Fibroblast of skin of right quadriceps (primary cell): ENCODE measurements around the gene AJAP1.

Experiments used
- DNase-seq: peaks from one replicate; pipeline ENCODE4 v3.0.0-alpha.2; 2013

AJAP1 gene

DNA sequence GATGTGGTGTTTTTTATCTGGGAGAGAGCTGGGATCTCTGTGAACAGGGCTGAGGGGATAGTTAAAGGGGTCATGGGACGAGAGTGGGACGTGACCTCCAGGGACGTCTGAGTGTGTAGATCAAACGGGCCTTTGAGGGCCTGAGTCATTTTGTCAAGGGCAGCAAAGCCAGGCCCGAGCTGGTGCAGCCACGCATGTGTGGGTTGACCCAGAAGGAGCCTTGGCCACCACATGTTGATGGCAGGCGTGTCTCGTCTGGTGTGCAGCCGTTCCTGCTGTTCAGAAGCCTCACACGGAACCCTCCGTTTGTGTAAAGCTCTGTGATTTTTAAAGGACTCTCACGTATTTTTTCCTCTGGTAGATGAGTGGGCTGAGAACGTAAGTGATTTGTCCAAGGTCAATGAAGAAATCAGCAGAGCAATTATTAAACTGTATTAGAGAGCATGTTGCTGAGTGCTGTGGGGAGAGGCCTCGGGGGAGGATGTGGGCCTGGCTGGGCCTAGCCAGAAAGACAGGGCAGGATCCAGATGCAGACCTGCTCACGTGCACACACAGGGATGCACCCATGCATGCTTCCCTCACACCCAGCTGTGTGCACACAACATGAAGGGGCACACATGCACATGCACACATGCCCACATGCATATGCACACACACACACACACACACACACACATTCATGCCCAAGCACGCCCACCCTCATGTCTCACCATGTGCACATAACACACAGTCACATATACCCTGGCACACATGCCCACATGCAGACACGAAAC, 89.8 kb downstream of the AJAP1 start:
- no peak for DNase-seq

DNA sequence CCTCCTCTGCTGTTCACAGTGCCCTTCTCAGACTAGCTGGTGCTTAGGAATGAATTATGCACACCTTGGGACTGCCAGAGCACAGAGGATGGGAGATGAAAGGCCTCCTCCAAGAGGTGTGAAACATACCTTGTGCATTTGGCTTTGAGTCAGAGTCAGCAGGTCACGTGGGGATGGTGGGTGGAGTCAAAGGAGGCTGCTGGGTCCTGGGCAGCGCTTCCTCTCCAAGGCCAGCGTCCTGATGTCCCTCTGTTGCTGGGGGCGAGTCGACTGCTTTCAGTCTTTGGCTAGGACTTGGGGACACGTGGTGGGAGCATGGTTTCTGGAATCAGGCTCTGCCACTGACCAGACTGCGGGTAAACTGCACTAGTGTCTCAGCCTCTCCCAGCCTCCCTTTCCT, 91.2 kb downstream of the AJAP1 start:
- DNase-seq = no peak

DNA sequence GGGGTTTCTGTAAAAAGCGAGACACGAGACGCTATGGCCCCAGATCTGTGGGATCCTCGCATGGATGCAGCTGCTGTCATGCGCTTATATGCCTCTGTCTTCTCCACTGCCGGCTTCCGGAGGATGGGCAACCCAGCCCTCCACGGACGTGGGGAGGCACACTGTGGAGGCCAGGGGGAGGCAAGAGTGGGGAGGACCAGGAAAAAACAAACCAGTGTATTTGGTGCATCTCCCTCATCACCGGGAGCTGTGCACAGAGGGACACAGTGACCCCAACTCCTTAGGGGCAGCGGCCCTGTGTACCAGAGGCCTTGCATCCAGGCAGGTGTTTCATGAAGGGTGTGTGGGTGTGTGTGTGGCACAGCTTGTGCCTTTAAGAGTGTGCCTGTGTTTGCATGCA, 95.0 kb downstream of the AJAP1 start:
- DNase-seq = no peak

DNA sequence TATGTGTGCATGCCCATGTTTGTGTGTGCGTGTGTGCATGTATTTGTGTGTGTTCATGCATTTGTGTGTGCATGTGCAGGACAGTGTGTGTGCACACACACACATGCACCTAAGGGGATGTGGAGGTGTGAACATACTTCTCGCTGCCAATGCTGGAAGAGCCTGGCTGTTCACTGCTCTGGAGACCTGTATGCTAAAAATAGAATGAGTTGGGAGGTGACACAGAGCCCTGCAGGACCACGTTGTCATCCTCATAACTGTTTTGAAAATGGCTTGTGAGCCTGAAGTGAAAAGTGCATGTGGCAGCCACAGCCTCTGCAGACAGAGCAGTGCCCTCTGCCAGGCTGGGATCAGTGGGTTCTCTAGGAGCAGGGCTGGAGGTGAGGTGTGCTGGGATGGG, 95.8 kb downstream of the AJAP1 start:
- DNase-seq = no peak

DNA sequence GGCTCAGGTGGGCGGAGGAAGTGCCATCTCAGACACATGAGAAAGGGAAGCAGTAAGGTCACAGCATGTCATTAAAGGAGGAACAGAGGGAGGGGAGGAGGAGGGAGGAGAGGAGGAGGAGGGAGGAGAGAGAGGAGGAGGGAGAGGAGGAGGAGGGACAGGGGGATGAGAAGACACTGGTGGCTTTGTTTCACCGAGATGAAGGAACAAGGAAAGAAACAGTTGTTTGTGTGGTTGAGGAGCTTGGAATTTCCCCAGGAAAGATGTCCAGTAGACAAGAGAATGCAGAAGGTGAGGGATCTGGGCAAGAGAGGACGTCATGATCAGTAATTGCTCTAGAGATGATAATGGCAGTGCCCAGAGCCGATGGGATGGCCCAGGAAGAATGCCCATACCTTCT, 97.7 kb downstream of the AJAP1 start:
- no peak for DNase-seq

DNA sequence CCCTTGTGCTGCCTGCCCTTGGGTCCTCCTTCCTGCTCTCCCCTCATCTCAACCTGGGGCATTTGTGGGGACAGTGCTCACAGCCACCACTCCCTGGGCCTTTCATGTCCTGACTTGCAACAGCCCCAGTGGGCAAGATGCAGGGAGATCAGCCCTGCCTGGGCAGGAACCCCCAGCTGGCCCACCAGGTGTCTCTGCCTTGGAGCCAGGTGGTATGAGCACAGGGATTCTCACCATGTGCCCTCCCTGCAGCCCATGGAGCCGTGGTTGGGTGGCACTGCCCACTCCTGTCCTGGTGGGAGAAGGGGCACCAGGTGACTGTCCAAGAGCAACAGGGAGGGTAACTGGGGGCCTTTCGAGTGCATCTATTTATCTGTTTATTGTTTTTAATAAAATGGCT, 100.4 kb downstream of the AJAP1 start:
- no peak for DNase-seq

DNA sequence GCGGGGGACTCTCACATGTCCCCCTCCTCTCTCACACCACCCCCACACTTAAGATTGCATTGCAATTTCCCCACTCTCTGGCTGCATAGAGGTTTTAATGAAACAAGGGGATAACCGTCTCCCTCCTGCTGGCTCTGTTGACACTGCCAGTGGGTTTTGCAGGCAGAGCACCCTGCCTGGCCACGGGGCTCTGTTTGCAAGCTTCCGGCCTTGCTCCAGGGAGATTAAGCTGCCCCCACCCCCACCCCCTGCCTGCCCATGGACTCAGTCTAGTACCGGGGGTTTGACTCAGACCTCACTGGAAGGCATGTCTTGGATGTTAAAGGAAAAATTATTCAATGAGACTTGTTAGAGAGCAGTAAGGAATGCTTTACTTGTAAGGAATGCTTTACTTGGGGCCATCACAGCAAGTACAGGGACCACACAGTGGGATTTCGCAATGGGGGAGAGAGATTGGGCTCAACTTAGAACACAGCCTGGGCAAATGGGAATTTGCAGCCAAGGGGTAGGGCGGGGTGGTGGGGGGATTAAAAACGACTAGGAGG, 101.0 kb downstream of the AJAP1 start:
- peak; percentile 92 for DNase-seq

DNA sequence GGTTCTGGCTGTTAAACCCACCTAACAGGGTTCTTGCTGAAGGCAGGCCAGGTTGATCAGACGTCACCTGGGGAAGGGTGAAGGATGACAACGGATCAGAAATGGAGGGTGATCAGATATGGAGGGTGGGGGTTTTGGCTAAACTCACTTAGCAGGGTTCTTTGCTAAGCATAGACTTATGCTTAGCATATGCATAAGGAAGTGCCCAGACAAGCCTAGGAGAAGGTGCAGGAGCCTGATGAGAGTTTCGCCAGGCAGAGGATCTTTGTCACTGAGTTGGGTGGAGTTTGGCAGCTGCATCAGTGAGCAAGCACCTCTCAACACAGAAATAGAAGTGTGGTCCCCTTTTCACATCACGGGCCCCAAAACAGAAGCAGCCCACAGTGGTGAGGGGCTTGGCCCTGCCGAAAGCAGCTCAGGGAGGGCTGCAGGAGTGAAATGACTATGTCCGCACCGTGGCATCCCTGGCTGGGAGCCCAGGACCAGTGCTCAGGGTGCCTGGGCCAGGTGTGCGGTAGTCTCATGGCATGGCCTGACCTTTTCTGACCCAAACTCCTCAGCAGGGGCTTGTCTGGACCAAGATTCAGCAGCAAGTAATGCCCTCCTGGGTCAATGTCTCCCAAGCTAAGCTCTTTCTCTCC, 101.6 kb downstream of the AJAP1 start:
- DNase-seq = peak; percentile 8

DNA sequence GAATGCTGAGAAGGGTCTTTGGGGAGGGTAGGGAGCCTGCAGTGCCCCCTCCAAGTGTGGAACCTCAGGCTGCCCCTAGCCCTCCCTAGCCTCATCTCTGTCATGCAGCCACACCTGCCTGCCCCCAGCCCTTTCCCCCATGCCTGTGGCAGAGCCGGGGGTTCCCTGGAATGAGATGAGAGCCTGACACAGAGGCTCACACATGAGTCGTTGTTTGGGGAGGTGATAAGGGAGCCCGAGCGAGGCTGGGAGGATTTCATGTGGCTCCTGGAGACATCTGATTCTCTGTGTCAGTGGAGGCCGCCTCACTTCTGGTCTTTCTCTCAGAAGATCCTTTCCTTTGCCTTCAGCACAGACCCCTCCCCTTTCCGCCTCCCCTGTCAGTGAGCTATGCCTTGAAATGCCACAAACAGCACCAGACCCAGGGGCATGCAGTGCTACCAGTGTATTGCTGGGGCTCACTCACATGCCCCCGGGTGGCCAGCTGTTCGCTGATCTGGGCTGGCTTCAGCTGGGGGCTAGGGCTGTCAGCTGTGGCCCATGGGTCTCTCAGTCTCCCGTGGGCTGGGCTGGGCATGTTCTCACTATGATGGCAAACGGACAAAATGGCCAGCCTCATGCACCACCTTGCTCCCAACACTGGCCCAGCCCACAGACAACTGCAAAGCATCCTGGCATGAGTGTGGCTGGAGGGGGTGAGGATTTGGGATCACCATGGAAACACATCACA, 102.6 kb downstream of the AJAP1 start:
- DNase-seq = peak; percentile 15

DNA sequence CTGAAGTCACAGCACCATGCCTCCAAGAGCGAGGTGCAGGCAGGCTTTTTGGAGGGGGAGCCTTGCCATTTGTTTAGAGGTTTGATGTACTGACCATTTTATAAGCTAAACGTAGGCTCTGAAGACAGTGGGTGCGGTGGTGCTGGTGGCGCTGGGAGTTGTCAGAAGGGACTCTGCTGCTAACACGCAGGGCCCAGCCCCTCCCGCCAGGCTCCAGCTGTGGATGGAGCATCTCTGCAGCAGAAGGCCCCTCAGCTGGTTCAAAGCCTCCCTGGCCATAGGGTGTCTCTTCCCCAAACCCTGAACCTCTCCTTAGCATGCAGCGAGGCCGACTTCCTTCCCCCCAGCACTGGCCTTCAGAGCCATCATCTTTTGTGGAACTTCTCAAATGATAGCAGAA, 105.3 kb downstream of the AJAP1 start:
- no peak for DNase-seq

DNA sequence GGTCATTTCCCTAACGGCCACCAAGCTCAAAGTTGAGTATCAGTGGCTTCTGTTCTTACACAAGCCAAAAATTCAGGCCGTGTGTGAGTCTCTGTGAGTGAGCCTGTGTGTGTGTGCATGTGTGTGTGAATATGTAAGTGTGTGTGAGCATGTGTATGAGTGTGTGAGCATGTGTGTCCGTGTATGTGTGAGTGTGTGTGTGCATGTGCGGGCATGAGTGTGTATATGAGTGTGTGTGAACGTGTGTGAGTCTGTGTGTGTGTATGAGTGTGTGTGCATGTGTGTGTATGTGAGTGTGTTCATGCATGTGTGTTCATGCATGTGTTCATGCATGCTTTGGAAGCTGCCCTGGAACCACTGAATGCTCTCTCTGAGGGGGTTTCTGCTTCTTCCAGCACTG, 105.7 kb downstream of the AJAP1 start:
- DNase-seq = no peak

DNA sequence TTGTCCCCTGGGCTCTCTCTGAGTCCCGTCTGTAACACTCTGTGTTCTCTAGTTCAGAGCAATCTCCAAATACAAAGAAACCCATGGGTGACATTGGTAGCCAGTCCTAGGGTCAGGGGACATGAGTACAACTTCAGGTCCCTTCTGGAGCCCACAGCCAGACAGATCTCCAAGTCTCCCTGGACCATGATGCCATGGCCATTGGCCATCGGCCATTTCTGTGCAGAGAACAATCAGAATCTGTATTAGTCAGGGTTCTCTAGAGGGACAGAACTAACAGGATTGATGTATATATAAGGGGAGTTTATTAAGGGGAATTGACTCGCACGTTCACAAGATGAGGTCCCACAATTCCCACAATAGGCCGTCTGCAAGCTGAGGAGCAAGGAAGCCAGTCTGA, 106.9 kb downstream of the AJAP1 start:
- DNase-seq = no peak

DNA sequence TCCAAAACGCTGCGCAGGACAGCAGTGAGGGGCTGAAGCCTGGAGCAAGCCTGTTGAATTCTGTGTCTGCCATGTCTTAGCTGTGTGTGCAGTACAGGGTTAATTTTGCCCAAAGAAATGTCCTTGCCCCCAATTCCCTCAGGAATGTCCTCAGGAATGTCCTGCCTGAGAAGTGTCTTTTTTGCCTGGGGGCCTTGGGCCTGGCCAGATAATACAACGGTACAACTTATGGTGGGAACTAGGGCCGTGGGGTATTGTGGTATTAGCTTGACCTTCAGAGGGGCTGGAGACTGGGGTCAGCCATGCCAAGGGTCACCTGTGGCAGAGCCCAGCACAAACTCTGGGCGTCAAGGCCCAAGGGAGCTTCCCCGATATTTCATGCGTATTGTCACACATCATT, 107.7 kb downstream of the AJAP1 start:
- no peak for DNase-seq

DNA sequence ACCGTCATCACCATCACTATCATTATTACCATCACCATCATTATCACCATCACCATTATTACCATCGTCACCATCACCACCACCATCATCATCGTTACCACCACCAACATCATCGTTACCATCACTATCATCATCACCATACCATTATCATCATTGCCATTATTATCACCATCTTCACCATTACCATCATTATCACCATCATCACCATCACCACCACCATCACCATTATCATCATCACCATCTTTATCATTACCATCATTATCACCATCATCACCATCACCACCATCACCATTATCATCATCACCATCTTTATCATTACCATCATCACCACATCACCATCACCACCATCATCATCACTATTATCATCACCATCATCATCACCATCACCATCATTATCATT, 112.9 kb downstream of the AJAP1 start:
- DNase-seq = no peak

DNA sequence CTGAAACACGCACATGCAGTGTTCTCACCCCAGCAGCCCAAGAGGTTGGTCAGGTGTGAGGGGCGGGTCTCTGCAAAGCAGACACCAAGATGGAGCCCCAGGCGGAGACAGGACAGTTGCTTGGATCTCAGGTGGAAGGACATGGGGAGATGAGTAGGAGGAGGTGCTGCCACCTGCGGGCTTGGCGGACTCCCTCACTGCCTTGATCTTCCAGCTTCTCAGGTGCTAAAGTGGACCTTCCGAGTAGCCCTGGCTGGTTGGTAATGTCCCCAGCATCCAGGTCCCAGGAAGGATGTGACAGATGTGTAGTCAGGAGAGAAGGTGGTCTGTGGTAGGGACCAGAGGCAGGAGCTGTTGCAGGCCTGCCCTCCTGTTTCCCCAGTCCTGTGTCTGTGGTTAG, 114.1 kb downstream of the AJAP1 start:
- no peak for DNase-seq

DNA sequence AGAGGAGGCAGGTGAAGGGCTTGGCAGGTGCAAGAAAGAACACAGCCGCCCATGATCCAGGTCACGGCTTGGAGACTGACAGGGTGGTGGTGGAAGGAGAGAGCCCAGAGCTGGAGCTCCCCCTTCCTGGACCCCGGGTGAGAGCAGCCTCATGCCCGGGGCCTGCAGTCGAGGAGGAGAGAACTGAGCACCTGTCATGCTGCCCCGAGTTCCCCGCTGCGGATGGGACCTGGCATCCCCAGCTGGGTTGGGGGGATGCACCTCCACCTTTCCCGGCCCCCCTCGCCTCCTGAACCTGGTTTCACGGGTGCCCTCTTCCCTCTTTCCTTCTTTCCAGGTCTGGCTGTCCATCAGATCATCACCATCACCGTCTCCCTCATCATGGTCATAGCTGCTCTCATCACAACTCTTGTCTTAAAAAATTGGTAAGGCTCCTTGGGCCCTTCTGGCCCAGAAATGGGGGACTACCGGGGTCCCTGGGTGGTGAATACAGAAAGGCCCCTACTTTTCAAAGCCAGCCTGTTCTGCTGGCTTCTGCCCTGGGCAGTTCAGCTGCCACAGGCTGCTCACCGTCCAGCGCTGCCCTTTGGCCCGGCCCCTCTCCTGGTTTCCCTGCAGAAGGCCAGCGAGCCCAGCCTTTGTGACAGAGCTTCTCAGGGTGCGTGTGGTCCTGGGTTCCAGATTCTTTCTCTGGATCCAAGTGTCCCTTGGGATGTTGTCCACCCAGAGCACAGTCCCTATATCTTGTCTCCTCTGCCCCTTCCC, 115.3 kb downstream of the AJAP1 start:
- DNase-seq = no peak

DNA sequence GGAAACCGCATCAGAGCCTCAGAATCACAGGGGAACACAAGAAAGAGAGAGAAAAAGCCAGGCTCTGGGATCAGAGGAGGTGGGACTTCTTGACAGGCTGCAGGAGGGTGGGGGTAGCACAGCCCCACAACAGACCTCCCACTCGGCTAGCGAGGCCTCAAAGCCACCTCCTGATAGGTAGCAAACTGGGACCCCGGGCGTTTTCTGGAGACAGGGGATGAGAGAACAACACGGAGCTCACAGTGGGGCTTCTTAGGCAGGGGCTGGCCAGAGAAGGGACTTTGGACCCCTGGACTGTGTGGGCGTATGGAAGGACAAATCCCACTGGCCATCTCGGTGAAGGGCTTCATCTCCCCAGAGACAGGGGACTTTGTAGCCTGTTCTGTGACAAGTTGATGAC, 116.3 kb downstream of the AJAP1 start:
- no peak for DNase-seq

DNA sequence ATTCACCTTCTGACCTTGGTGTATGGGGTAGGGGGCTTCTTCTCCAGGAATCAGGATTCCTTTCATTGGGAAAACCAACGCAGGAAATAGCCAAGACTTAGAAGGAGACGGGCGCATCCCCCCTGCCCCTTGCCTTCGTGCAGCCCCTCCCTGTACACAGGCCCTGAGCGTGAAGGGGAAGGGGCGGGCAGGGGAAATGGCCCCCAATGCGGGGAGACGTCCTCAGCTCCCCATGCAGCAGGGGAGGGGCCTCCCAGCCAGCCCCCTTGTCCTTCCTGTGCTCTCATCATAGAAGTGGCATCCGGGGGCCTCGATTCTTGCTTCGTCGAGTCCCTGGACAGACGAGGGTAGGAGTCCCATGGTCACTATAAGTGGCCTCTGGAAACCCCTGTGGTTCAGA, 116.9 kb downstream of the AJAP1 start:
- no peak for DNase-seq

DNA sequence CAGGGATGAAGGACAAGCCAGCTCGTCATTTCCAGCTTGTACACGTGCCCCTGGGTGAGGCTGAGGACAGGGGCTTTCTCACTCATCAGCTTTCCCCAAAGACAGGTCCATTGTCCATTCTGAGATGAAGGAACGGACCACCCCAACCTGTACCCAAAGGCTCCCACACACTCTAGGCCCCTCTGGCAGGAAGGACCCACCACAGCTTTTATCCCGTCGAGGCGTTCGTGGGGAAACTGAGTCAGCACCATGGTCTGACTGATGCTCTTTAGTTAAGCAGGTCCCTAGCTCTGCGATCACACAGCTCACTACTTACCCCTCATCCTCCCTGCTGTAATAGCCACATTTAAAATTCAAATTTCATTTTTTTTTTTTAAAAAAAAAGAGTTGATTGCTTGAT, 117.3 kb downstream of the AJAP1 start:
- DNase-seq = no peak

DNA sequence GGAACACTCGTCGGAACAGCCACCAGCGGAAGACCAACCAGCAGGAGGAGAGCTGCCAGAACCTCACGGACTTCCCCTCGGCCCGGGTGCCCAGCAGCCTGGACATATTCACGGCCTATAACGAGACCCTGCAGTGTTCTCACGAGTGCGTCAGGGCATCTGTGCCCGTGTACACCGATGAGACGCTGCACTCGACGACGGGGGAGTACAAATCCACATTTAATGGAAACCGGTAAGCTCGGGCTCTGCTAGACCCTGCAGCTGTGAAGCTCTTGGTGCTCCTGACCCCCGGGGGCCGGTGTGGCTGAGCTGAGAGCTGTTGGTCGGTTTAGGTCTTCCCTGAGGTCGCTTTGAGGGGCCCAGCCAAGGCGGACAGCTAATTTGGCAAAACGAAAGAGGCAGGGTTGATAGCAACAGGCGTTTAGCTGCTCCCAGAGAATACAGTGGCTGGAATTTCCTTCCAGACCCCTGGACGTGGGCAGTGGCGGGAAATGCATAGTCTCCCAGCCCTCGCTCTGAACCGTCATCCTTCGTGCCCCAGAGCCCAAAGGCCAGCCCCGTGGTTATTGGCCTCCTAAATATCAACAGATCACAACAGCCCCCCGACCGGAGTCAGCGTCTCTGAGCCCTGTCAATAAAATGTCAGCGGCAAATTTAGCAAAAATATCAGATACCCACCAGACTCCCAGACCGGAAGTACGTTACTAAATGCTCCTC, 118.0 kb downstream of the AJAP1 start:
- no peak for DNase-seq

DNA sequence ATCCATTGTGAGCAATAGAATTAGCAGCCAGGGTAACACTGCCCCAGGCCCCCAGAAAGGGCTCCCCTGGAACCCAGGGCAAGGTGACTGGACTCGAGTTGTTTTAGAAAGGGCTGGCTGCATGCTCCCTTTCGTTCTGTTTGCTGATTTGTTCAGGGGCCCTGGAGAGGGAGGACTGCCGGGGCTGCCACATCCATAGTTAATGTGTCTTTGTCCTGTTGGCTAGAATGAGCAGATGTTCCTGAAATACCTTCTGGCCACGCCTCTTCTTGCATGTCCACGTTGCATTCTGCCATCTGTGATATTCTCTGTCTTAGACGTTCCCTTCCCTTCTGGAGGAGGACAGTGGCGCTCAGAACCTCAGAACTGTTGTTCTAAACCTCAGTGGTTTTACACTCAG, 118.8 kb downstream of the AJAP1 start:
- no peak for DNase-seq

DNA sequence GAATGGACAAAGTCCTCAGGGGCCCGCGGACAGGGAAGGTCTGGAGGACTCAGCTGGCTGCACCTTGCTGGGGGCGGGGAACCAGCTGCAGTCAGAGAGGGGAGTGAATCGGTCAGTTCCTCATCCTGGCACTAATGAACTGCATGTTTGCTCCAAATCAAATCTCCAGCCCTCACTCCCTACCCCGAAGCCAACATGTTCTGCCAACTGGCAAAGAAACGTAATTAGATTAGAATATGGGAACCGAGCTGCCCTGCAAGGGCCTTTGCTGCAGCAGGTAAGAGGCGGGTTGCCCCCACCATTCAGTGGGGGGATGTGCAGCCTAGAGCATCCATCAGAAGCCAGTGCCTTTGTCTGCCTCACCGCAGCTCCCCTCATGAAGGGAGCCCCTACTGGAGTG, 121.1 kb downstream of the AJAP1 start:
- no peak for DNase-seq

DNA sequence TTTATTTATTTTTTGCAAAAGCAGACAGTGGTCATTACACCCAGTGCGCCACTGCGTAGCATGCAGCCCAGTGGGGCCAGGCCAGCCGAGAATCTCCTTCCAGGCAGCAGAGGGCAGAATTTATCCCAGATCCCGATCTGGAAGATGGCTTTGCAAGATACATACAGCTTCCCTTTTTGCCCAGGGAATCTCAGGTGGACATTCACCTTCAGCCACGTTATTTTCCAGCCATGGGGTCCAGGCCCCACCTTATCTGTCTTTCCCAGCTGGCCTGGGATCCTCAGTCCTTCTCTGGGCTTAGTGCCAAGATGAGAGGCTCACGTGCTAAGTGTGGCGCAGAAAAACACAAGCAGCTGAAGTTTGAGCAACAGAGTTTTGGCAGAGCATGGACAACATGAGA, 123.6 kb downstream of the AJAP1 start:
- DNase-seq = no peak
